ENCODE results near the gene INSYN2B.
"Not testable (repeated sequence)": the region's sequence is repeated elsewhere in the genome, so short reads cannot be mapped to it uniquely, and the experiment has no call there.

The INSYN2B gene

GRCh38 chr5:169973056-169973455 is 7.2 kb downstream of the INSYN2B start:
- DNase-seq = peak in 1 of 56 donors; percentile 2

- no peak for DNase-seq
Measured at GRCh38 chr5:169971780-169972179, 8.5 kb downstream of the INSYN2B start.

- peak in 1 of 56 donors; percentile 2 for DNase-seq
Measured at GRCh38 chr5:169970911-169971765, 9.2 kb downstream of the INSYN2B start.

GRCh38 chr5:169970339-169970738 is 10.0 kb downstream of the INSYN2B start:
- DNase-seq = no peak

- no peak for DNase-seq
Measured at GRCh38 chr5:169964246-169964645, 16.0 kb downstream of the INSYN2B start.

- no peak for DNase-seq
Measured at GRCh38 chr5:169960659-169961058, 19.6 kb downstream of the INSYN2B start.

- DNase-seq = no peak
Measured at GRCh38 chr5:169958278-169958677, 22.0 kb downstream of the INSYN2B start.

- no peak for DNase-seq
Measured at GRCh38 chr5:169956756-169957155, 23.5 kb downstream of the INSYN2B start.

GRCh38 chr5:169956126-169956525 is 24.2 kb downstream of the INSYN2B start:
- DNase-seq = no peak

GRCh38 chr5:169954786-169955185 is 25.5 kb downstream of the INSYN2B start:
- DNase-seq = no peak

- not testable (repeated sequence) for DNase-seq
Measured at GRCh38 chr5:169953196-169953595, 27.1 kb downstream of the INSYN2B start.

GRCh38 chr5:169950333-169950732 is 30.0 kb downstream of the INSYN2B start:
- DNase-seq = no peak

- no peak for DNase-seq
Measured at GRCh38 chr5:169946743-169947295, 33.5 kb downstream of the INSYN2B start.

- peak in 48 of 56 donors; percentile 2 to 70 (median 38) for DNase-seq
Measured at GRCh38 chr5:169945831-169946261, 34.4 kb downstream of the INSYN2B start.

GRCh38 chr5:169944922-169945680 is 35.2 kb downstream of the INSYN2B start:
- DNase-seq = no peak

- DNase-seq = no peak
Measured at GRCh38 chr5:169944115-169944514, 36.2 kb downstream of the INSYN2B start.

- DNase-seq = no peak
Measured at GRCh38 chr5:169943026-169943425, 37.3 kb downstream of the INSYN2B start.

- DNase-seq = no peak
Measured at GRCh38 chr5:169942181-169942580, 38.1 kb downstream of the INSYN2B start.

GRCh38 chr5:169941542-169941941 is 38.8 kb downstream of the INSYN2B start:
- DNase-seq = no peak

- DNase-seq = no peak
Measured at GRCh38 chr5:169939731-169940130, 40.6 kb downstream of the INSYN2B start.

GRCh38 chr5:169938439-169938838 is 41.9 kb downstream of the INSYN2B start:
- no peak for DNase-seq

GRCh38 chr5:169935762-169936161 is 44.5 kb downstream of the INSYN2B start:
- DNase-seq = no peak
